Chondrocyte (in vitro differentiated cells): Measurements from ENCODE around the gene PPP1R12C. TPM values are rescaled to one million over a fixed set of nuclear protein-coding genes. Genes with fewer than 3 reads are reported as not detected.
"Not testable (repeated sequence)": the region's sequence is repeated elsewhere in the genome, so short reads cannot be mapped to it uniquely, and the experiment has no call there.

ENCODE experiments used
- DNase-seq: peaks from one replicate; pipeline ENCODE4 v3.0.0; 2021; ENCODE audit warnings: mixed read lengths, low spot score
- H3K27ac Mint-ChIP-seq: one replicate; pipeline ENCODE4 v1.8.0; 2021; ENCODE audit warnings: mild to moderate bottlenecking, moderate library complexity, mixed read lengths; ENCODE audit not compliant: unreplicated experiment
- H3K27me3 Mint-ChIP-seq: 2 replicates; pipeline ENCODE4 v1.8.0; 2021; ENCODE audit warnings: low read depth, mixed read lengths
- H3K36me3 Mint-ChIP-seq: 2 replicates; pipeline ENCODE4 v1.8.0; 2021; ENCODE audit warnings: low read depth, mixed read lengths
- H3K4me1 Mint-ChIP-seq: 2 replicates; pipeline ENCODE4 v1.8.0; 2021; ENCODE audit warnings: low read depth, mild to moderate bottlenecking, mixed read lengths
- H3K4me3 Mint-ChIP-seq: one replicate; pipeline ENCODE4 v1.8.0; 2021; ENCODE audit warnings: mild to moderate bottlenecking, moderate library complexity, mixed read lengths; ENCODE audit not compliant: unreplicated experiment
- H3K9me3 Mint-ChIP-seq: 2 replicates; pipeline ENCODE4 v1.8.0; 2021; ENCODE audit warnings: low read depth, mixed read lengths
- CTCF ChIP-seq: fragments of 200-600 bp; sonication (generic); IDR thresholded peaks from 2 replicates; pipeline ENCODE4 v1.5.0; 2021; ENCODE audit warnings: antibody characterized with exemption, mild to moderate bottlenecking, moderate library complexity
- total RNA-seq: library from RNA; stranded (reverse); gene quantifications from 3 replicates; pipeline ENCODE4 v1.2.1, GENCODE V29; 2021

Gene PPP1R12C
- total RNA-seq, 1 donor from 2014 or later: 103 TPM

- DNase-seq: no peak
- peaks cover 4% of the 10 kb centered on the region for H3K36me3 Mint-ChIP-seq
- H3K4me3 Mint-ChIP-seq: no peak overlapping the region
- peak overlapping the region; percentile 88 for H3K27ac Mint-ChIP-seq
- peaks cover 40% of the 10 kb centered on the region for H3K4me1 Mint-ChIP-seq
- no peaks in the 10 kb centered on the region for H3K27me3 Mint-ChIP-seq
- TF ChIP-seq CTCF: peak; percentile 18
- no peaks in the 10 kb centered on the region for H3K9me3 Mint-ChIP-seq
These were observed 4.5 kb downstream of the PPP1R12C start for GRCh38 chr19:55112777-55113569.

GRCh38 chr19:55112246-55112776, 5.1 kb downstream of the PPP1R12C start:
- H3K4me3 Mint-ChIP-seq: no peak overlapping the region
- peaks cover 4% of the 10 kb centered on the region for H3K36me3 Mint-ChIP-seq
- no peak overlapping the region for H3K27ac Mint-ChIP-seq
- no peaks in the 10 kb centered on the region for H3K9me3 Mint-ChIP-seq
- DNase-seq: no peak
- H3K27me3 Mint-ChIP-seq: no peaks in the 10 kb centered on the region
- no peak for TF ChIP-seq CTCF
- peaks cover 36% of the 10 kb centered on the region for H3K4me1 Mint-ChIP-seq

- peak overlapping the region; percentile 50 for H3K27ac Mint-ChIP-seq
- peaks cover 36% of the 10 kb centered on the region for H3K4me1 Mint-ChIP-seq
- H3K36me3 Mint-ChIP-seq: peaks cover 8% of the 10 kb centered on the region
- H3K27me3 Mint-ChIP-seq: no peaks in the 10 kb centered on the region
- no peak for DNase-seq
- TF ChIP-seq CTCF: no peak
- H3K4me3 Mint-ChIP-seq: no peak overlapping the region
- no peaks in the 10 kb centered on the region for H3K9me3 Mint-ChIP-seq
These were observed 6.1 kb downstream of the PPP1R12C start for GRCh38 chr19:55111238-55111831.

- DNase-seq: no peak
- Mint-ChIP-seq H3K9me3 (no peaks in the 10 kb centered on the region), H3K27me3 (no peaks in the 10 kb centered on the region), H3K4me1 (peaks cover 20% of the 10 kb centered on the region), H3K36me3 (peaks cover 12% of the 10 kb centered on the region), H3K27ac (peak overlapping the region; percentile 85), H3K4me3 (no peak overlapping the region)
- no peak for TF ChIP-seq CTCF
These were observed 7.7 kb downstream of the PPP1R12C start for GRCh38 chr19:55109527-55110291.

GRCh38 chr19:55107252-55107651, 10.2 kb downstream of the PPP1R12C start:
- H3K27me3 Mint-ChIP-seq, H3K4me1 Mint-ChIP-seq, H3K9me3 Mint-ChIP-seq, H3K27ac Mint-ChIP-seq, H3K4me3 Mint-ChIP-seq: not testable (repeated sequence)
- peaks cover 22% of the 10 kb centered on the region for H3K36me3 Mint-ChIP-seq
- DNase-seq: peak; percentile 12
